ENCODE measurements around the gene THOC5. TPM values are rescaled to one million over a fixed set of nuclear protein-coding genes. Genes with fewer than 3 reads are reported as not detected.
"Not testable (repeated sequence)": the region's sequence is repeated elsewhere in the genome, so short reads cannot be mapped to it uniquely, and the experiment has no call there.

Gene THOC5
- 35.9 and 38.5 TPM in 2 replicates for total RNA-seq (2014; rRNA removed; shearing (Covaris generic))
- 52.7 and 56.7 TPM in 2 replicates for total RNA-seq (2022)
- Bru-seq, nascent RNA: percentile 68 among the genes with signal in this experiment
- percentile 82 among the genes with signal in this experiment for BruChase-seq, experiment 1, labeled RNA remaining after a 6-hour chase
- BruChase-seq, experiment 2, labeled RNA remaining after a 2-hour chase: percentile 79 among the genes with signal in this experiment
- long read RNA-seq, full-length matches to known transcripts: 29 of 48 reads
- long read RNA-seq, partial matches to known transcripts: 4 of 48 reads
- long read RNA-seq, other reads (novel, unspliced or antisense): 15 of 48 reads

DNA sequence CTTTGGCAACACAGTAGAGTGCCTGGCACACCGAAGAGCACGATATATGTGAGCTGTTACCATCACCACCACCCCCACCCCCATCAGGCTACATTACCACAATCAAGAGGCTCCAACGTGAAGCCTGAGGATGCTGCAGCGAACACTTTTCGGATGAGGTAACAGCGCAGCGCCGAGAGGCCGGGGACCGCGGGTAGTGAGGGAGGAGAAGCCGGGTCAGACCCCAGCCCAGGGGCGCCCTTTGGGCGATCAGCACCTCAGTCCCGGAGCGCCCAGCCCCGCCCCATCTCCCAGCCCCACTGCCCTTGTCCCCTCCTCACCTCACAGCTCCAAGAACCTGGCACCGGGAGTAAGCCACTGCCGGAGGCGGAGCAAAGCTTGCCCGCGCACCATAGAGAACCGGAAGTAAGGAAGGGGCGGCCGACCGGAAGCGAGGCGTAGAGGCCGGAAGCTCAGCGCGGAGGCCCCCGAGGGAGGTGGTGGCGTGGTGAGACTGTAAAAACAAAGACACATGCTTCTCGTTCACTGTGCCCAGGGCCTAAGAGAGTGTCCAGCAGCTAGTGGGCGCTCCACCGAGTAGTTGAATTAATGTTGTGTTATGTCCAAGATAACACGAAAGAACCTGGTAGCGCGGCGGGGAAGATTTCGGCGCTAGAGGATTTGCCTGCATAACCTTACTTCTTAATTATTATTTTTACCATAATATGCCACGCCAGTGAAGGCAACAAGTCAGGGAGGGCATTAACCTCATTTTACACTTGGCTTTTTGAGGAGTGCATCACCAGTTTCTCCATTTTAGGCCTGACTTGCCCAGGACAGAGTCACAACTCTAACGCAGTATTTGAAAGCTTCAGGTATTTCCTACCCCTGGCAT is at the start of gene THOC5:
Gene THOC5, minus strand, starts transcription at position 407 of the 874 bp plus-strand sequence. CDS start 4,610 bp downstream, outside the sequence.
- Histone ChIP-seq H3K79me2 (ENCODE audit: insufficient read depth, low read depth, low read length) (peaks cover 6% of the 10 kb centered on the region; the same call in 1 of the 2 replicates), H3K4me3 (ENCODE audit: low read depth, low read length, poor library complexity, severe bottlenecking) (peak within 1 kb of the TSS; percentile 91), H4K20me1 (ENCODE audit: insufficient read depth, low read length) (no peaks in the 10 kb centered on the region), H3K9me3 (ENCODE audit: low read length) (peaks cover under 1% of the 10 kb centered on the region; the same call in 1 of the 2 replicates), H3K9me2 (ENCODE audit: insufficient read depth, low read length) (no peaks in the 10 kb centered on the region), H3K36me3 (ENCODE audit: insufficient read depth, low read length) (peaks cover 38% of the 10 kb centered on the region), H2AFZ (ENCODE audit: low read length) (peak within 1 kb of the TSS; percentile 79), H3K27ac (ENCODE audit: low read depth, low read length, poor library complexity, severe bottlenecking) (peak within 1 kb of the TSS; percentile 46), H3K4me2 (ENCODE audit: low read length) (peak within 1 kb of the TSS; percentile 92), H3K4me1 (ENCODE audit: insufficient read depth, low read length, poor library complexity, severe bottlenecking) (peaks cover 6% of the 10 kb centered on the region)
- intact Hi-C loops (cut with micrococcal nuclease; ENCODE audit: unreplicated experiment): loop anchor here (10.0 kb wide), 1 partner anchor 61 kb away; no protein-coding TSS in a partner anchor
- DNase-seq (ENCODE audit: low spot score): peak; percentile 93
- BruUV-seq (replicated peaks): TSS peak; percentile 100
- TF ChIP-seq, protein P1, sequence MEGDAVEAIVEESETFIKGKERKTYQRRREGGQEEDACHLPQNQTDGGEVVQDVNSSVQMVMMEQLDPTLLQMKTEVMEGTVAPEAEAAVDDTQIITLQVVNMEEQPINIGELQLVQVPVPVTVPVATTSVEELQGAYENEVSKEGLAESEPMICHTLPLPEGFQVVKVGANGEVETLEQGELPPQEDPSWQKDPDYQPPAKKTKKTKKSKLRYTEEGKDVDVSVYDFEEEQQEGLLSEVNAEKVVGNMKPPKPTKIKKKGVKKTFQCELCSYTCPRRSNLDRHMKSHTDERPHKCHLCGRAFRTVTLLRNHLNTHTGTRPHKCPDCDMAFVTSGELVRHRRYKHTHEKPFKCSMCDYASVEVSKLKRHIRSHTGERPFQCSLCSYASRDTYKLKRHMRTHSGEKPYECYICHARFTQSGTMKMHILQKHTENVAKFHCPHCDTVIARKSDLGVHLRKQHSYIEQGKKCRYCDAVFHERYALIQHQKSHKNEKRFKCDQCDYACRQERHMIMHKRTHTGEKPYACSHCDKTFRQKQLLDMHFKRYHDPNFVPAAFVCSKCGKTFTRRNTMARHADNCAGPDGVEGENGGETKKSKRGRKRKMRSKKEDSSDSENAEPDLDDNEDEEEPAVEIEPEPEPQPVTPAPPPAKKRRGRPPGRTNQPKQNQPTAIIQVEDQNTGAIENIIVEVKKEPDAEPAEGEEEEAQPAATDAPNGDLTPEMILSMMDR (conservative IDR thresholded peaks at IDR 0.05; ENCODE audit: low read length): peak; percentile 74
- TF ChIP-seq EZH2phosphoT487 (IDR thresholded peaks at IDR 0.05; ENCODE audit: borderline replicate concordance, low read depth, low read length): no peak
- CTCF ChIA-PET (ENCODE audit: unreplicated experiment): interaction anchor here (0.6 to 0.7 kb wide), 2 partner anchors 17 to 42 kb away, joined by 3 read pairs; no protein-coding TSS in a partner anchor
- POLR2A ChIA-PET: interaction anchor here (0.6 to 1.9 kb wide), 7 partner anchors 10 to 50 kb away, joined by 3 to 8 read pairs (median 4); no protein-coding TSS in a partner anchor

DNA sequence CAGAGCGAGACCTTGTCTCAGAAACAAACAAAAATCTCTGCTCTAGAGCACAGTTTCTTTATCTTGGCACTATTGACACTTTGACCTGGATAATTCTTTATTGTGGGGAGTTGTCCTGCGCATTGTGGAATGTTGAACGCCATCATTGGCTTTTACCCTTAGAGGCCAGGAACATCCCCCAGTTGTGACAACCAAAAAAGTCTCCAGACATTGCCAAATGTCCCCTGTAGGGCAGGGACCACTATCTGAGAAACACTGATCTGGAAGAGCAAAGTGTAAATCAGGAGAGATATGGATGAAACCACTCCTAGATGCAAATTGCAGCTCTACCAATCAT is 45.1 kb upstream of the THOC5 start:
- Histone ChIP-seq H2AFZ (ENCODE audit: low read length) (no peak overlapping the region), H3K4me2 (ENCODE audit: low read length) (no peak overlapping the region), H3K79me2 (ENCODE audit: insufficient read depth, low read depth, low read length) (no peaks in the 10 kb centered on the region), H3K36me3 (ENCODE audit: insufficient read depth, low read length) (no peaks in the 10 kb centered on the region), H3K4me3 (ENCODE audit: low read depth, low read length, poor library complexity, severe bottlenecking) (no peak overlapping the region), H3K27ac (ENCODE audit: low read depth, low read length, poor library complexity, severe bottlenecking) (no peak overlapping the region), H3K4me1 (ENCODE audit: insufficient read depth, low read length, poor library complexity, severe bottlenecking) (peaks cover 5% of the 10 kb centered on the region), H3K9me2 (ENCODE audit: insufficient read depth, low read length) (no peaks in the 10 kb centered on the region), H3K9me3 (ENCODE audit: low read length) (no peaks in the 10 kb centered on the region), H4K20me1 (ENCODE audit: insufficient read depth, low read length) (no peaks in the 10 kb centered on the region)
- ChIA-PET POLR2A (no interaction called here), CTCF (ENCODE audit: unreplicated experiment) (no interaction called here)
- intact Hi-C loops (cut with micrococcal nuclease; ENCODE audit: unreplicated experiment): no loop called here
- DNase-seq (ENCODE audit: low spot score): no peak
- no TSS peak for BruUV-seq (replicated peaks)
- TF ChIP-seq EZH2phosphoT487 (IDR thresholded peaks at IDR 0.05; ENCODE audit: borderline replicate concordance, low read depth, low read length): no peak
- TF ChIP-seq, protein P1 (conservative IDR thresholded peaks at IDR 0.05; ENCODE audit: low read length): no peak

DNA sequence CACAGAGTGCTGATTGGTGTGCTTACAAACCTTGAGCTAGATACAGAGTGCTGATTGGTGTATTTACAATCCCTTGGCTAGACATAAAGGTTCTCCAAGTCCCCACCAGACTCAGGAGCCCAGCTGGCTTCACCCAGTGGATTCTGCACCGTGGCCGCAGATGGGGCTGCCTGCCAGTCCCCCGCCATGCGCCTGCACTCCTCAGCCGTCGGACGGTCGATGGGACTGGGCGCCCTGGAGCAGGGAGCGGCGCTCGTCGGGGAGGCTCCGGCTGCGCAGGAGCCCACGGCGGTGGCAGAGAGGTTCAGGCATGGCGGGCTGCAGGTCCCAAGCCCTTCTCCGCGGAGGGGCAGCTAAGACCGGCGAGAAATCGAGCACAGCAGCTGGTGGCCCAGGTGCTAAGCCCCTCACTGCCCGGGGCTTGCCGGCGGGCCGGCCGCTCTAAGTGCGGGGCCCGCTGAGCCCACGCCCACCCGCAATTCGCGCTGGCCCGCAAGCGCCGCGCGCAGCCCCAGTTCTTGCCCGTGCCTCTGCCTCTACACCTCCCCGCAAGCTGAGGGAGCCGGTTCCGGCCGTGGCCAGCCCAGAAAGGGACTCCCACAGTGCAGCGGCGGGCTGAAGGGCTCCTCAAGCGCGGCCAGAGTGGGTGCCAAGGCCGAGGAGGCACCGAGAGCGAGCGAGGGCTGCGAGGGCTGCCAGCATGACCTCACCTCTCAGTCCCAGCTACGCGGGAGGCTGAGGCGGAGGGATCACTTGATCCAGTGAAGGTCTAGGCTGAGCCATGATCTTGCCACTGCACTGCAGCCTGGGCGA is 44.5 kb upstream of the THOC5 start:
- H3K27ac ChIP-seq (ENCODE audit: low read depth, low read length, poor library complexity, severe bottlenecking); BruUV-seq (replicated peaks); intact Hi-C loops (cut with micrococcal nuclease; ENCODE audit: unreplicated experiment); H3K4me3 ChIP-seq (ENCODE audit: low read depth, low read length, poor library complexity, severe bottlenecking); DNase-seq (ENCODE audit: low spot score); H3K79me2 ChIP-seq (ENCODE audit: insufficient read depth, low read depth, low read length); H3K36me3 ChIP-seq (ENCODE audit: insufficient read depth, low read length); H3K4me2 ChIP-seq (ENCODE audit: low read length); H3K9me2 ChIP-seq (ENCODE audit: insufficient read depth, low read length); H3K4me1 ChIP-seq (ENCODE audit: insufficient read depth, low read length, poor library complexity, severe bottlenecking); H3K9me3 ChIP-seq (ENCODE audit: low read length); H4K20me1 ChIP-seq (ENCODE audit: insufficient read depth, low read length); H2AFZ ChIP-seq (ENCODE audit: low read length); CTCF ChIA-PET (ENCODE audit: unreplicated experiment): not testable (repeated sequence)
- POLR2A ChIA-PET: interaction anchor here (1.4 kb wide), 1 partner anchor 27 kb away, joined by 4 read pairs; no protein-coding TSS in a partner anchor

Measured in OCI-LY7 (cell line).